DND-41 (cell line): ENCODE data around the gene KLHL6.

Experiments
- EZH2 ChIP-seq: IDR thresholded peaks from 3 replicates; pipeline ENCODE4 v1.6.1; 2012; ENCODE audit warnings: borderline replicate concordance, low read depth, mild to moderate bottlenecking, moderate library complexity, low read length, inconsistent platforms; ENCODE audit not compliant: severe bottlenecking
- TF ChIP-seq, protein P1 (sequence below): IDR thresholded peaks from 2 replicates; pipeline ENCODE4 v1.5.1; 2012; ENCODE audit warnings: borderline replicate concordance, low read length, moderate library complexity, mild to moderate bottlenecking; ENCODE audit not compliant: poor library complexity, severe bottlenecking; ENCODE audit errors: extremely low read depth

DNA sequence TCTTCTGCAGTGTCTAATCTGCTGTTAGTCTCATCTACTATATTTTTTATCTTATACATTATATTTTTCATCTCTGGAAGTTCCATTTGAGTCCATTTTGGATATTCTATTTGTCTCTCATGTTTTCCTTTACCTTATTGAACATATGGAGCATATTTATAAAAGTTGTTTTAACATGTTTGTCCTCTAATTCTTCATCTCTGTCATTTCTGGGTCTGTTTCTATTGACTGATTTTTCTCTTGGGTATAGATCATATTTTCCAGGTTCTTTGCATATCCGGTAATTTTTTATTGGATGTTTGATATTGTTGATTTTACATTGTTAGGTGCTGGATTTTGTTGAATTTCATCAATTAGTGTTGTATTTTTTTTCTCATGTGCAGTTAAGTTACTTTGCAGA lies 42.5 kb upstream of the KLHL6 start:
- TF ChIP-seq, protein P1, sequence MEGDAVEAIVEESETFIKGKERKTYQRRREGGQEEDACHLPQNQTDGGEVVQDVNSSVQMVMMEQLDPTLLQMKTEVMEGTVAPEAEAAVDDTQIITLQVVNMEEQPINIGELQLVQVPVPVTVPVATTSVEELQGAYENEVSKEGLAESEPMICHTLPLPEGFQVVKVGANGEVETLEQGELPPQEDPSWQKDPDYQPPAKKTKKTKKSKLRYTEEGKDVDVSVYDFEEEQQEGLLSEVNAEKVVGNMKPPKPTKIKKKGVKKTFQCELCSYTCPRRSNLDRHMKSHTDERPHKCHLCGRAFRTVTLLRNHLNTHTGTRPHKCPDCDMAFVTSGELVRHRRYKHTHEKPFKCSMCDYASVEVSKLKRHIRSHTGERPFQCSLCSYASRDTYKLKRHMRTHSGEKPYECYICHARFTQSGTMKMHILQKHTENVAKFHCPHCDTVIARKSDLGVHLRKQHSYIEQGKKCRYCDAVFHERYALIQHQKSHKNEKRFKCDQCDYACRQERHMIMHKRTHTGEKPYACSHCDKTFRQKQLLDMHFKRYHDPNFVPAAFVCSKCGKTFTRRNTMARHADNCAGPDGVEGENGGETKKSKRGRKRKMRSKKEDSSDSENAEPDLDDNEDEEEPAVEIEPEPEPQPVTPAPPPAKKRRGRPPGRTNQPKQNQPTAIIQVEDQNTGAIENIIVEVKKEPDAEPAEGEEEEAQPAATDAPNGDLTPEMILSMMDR: no peak
- TF ChIP-seq EZH2: no peak
